C1 segment of cervical spinal cord (tissue), 14 donors: ENCODE data around the gene SAMD4B.
A peak's percentile ranks its signal among the peaks of the same experiment; 100 is the strongest.
"Not testable (repeated sequence)": the region's sequence is repeated elsewhere in the genome, so short reads cannot be mapped to it uniquely, and the experiment has no call there.

Source experiments
- DNase-seq, 14 donors: peaks; one replicate each; lab custom pipeline; 2025; lab: John Stamatoyannopoulos, UW

SAMD4B gene, protein sequence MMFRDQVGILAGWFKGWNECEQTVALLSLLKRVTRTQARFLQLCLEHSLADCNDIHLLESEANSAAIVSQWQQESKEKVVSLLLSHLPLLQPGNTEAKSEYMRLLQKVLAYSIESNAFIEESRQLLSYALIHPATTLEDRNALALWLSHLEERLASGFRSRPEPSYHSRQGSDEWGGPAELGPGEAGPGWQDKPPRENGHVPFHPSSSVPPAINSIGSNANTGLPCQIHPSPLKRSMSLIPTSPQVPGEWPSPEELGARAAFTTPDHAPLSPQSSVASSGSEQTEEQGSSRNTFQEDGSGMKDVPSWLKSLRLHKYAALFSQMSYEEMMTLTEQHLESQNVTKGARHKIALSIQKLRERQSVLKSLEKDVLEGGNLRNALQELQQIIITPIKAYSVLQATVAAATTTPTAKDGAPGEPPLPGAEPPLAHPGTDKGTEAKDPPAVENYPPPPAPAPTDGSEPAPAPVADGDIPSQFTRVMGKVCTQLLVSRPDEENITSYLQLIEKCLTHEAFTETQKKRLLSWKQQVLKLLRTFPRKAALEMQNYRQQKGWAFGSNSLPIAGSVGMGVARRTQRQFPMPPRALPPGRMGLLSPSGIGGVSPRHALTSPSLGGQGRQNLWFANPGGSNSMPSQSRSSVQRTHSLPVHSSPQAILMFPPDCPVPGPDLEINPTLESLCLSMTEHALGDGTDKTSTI

DNA sequence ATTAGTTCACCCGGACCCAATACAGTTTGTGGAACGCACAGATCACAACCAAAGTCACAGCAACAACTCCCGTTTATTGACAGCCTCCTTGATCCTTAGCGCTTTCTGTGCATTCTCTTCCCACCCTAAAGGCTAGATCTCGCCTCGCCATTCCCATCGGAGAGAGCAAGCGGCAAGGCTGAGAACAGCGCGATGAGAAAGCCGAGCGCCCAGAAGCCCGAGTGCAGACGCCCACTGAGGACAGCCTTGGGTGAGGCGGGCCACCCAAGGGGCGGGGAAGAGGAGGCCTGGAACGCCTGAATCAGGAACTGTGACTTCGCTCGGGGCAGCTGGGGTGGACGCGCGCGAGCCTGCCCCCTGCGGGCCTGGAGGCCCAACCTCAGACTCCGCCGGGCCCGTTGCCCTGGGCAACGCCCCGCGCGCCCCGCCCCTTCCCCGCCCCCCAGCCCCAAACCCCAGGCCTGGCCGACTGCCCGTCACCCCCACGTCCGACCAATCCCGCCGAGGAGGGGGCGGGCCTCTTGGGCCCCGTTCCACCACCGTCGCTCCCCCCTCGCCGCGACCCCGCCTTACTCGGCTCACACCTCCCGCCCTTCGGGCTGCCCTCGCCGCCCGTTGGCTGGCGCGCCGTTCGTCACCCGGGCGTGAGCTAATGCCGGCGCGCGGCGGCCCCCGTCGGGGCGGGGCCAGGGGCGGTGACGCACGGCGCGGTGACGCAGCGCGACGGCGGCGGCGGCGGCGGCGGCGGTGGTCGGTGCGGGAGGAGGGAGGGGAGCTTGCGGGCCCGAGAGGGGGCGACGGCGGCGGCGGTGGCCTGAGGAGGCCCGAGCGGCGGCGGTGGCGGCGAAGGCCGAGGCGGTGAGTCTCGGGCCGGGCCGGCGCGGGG, at the start of gene SAMD4B:
Gene SAMD4B, plus strand, starts transcription at position 703 of the 886 bp plus-strand sequence. CDS start 14,473 bp downstream, outside the sequence.
- peak; percentile 90 to 100 (median 98) for DNase-seq

DNA sequence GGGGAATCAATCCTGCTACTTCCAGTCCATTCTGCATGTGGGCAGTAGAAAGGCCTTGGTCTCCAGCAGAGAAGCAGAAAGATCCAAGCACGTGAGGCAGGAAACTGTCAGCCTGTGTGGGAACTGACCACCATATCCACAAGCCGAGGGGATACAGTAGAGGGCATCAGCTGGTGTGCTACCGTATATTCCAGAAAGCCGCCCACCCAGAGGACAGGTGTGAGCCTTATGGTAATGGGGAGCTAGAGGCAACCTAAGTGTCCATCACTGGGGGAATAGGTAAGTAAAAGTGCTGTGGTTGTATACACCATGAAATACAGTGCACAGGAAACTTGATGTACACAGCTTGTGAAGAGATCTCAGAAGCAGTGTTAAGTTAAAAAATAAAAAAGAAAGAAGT, 48.8 kb upstream of the SAMD4B start:
- DNase-seq = no peak

DNA sequence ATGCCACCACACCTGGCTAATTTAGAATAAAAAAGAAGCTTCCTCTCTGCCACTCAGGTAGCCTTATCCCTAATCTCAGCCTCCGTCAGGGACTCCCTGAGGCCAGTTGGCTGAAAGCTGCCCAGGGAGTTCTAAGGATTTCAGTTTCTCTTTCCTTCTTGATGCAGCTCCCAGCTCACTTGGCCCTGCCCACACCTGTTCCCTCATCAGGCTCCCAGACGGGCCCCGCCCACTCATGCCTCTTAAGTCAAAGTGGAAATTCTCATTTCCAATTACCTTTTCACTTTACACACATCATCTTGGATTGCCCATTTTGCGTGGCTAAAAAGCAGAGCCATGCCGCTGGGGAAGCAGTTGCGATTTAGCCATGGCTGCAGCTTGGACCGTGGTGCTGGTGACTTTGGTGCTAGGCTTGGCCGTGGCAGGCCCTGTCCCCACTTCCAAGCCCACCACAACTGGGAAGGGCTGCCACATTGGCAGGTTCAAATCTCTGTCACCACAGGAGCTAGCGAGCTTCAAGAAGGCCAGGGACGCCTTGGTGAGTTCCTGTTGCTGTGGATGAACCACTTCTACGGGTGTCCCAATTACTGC, 46.1 kb upstream of the SAMD4B start, which contains the start of gene IFNL1:
Gene IFNL1, plus strand, starts transcription at position 353 of the 591 bp plus-strand sequence. Its CDS starts 15 bp downstream, at position 368.
- no peak for DNase-seq

DNA sequence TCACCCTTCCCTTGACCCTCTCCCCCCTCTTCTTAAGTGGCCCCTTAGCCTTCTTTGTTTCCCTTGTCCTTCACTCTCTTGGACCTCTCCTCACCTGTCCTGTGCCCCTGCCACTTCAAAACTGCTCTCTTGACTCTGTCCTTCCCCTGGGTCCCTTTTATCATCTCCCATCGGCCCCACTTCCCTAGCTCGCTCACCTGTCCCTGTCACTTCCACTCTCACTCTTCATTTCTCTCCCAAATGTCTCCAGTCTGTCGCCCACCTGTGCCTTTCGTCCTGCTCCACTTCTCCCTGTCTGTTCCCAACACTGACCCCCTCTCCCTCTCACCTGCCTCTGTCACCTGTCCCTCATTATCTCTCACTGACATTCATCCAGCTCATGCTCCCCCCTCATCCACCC, 45.3 kb upstream of the SAMD4B start:
- no peak for DNase-seq

DNA sequence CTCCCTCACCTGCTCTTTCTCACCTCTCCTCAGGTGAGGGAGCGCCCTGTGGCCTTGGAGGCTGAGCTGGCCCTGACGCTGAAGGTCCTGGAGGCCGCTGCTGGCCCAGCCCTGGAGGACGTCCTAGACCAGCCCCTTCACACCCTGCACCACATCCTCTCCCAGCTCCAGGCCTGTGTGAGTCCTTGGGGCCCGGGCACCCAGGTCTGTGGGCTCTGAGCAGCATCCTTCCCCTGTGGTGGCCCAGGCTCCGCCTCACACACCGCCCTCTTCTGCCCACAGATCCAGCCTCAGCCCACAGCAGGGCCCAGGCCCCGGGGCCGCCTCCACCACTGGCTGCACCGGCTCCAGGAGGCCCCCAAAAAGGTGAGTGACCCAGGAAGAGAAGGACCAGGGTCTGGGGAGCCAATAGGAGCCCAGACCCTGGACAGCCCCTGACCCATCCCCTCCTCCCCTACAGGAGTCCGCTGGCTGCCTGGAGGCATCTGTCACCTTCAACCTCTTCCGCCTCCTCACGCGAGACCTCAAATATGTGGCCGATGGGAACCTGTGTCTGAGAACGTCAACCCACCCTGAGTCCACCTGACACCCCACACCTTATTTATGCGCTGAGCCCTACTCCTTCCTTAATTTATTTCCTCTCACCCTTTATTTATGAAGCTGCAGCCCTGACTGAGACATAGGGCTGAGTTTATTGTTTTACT, 44.1 kb upstream of the SAMD4B start:
- DNase-seq = no peak

DNA sequence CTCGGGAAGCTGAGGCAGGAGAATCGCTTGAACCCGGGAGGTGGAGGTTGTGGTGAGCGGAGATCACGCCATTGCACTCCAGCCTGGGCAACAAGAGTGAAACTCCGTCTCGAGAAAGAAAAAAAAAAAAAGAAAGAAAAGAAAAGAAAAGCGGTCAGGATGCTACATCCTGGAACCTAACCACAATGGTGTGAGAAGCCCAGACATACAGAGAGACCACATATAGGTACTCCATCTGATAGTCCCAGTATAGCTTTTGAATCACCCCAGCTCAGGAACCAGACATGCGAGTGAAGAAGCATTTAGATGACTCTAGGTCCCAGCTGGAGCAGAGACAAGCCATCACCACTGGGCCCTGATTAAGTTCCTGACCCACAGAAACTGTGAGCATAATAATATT, 42.8 kb upstream of the SAMD4B start:
- DNase-seq = no peak

DNA sequence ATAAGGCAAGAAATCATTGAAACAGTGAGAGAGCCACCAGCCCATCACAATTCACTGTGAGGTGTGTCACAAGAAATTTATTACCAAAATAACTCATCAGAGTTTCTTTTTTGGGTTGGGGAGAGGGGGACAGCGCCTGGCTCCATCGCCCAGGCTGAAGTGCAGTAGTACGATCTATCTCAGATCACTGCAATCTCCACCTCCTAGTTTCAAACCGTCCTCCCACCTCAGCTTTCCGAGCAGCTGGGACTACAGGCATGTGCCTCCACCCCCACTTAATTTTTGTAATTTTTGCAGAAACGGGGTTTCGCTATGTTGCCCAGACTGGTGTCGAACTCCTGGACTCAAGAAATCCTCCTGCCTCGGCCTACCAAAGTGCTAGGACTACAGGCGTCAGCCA, 42.4 kb upstream of the SAMD4B start:
- DNase-seq = no peak

DNA sequence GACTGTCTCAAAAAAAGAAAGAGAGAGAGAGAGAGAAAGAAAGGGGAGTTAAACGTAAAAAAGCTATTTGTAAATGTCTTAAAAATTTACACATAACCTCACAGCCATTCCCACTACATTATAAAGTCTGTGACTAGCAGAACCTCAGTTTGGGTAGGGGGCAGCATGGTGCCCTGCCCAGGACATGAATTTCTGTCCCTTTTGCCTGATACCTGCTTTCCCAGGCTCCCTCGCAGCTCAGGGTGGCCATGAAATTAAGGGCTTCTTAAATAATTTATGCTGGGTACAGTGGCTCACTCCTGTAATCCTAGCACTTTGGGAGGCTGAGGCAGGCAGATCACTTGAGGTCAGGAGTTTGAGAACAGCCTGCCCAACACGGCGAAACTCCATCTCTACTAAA, 41.2 kb upstream of the SAMD4B start:
- DNase-seq = no peak

DNA sequence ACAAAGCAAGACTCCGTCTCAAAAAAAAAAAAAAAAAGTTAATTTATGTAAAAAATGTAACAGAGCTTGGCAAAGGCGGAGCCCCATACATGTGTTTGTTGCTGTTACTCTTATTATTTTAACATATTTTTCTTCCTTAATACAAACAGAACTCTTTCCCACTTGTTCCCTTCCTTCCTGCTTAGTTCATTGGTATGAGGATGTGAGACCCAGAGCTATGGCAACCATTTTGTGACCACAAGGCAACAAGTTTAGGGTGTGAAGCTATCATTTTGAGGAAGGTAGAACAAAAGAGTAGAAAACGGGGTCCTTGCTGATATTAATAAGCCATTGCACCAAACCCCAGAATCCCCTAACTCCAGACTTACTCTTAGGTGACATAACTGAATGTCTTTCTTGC, 40.7 kb upstream of the SAMD4B start:
- no peak for DNase-seq

DNA sequence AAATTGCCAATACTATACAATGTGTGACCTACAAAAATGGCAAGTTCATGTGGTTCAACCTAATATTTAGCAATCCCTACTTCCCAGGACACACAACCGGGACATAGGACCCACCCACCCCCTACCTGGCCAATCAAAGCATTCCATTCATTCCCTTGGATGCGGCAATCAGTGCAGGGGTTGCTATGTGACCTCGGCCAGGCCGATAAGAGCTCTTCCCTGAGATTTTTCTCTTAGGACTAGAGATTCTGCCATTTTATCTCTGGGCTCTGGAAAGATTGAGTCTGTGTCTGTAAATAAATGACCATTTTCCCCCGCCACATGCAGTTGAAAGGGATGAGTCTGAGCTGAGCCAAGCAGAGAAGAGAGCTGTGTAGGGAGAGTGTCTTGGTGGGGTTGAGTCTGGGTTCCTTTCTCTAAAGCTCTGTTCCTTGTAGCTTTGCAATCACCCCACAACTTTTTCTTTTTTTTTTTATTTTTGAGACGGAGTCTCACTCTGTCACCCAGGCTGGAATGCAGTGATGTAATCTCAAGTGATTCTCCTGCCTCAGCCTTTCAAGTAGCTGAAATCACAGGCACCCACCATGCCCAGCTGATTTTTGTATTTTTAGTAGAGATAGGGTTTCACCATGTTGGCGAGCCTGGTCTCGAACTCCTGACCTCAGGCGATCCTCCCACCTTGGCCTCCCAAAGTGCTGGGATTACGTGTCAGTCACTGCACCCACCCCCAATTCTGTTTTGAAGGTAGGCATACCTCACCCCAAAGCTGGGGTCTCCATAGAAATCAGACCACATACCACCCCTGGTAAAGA, 38.6 kb upstream of the SAMD4B start:
- no peak for DNase-seq

DNA sequence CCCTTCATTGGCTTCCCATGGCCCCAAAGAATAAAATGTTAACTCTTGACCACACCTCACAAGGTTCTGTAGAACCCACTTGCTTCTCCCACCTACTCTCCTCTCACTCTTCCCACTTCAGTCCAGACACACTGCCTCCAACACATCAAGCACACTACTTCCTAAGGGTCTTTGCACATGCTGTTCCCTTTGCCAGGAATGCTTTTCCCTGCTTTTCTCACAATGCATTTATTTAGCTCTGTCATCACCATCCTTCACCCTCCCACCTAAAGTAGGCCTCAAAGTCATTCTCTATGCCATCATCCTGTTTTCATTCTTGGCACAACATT, 38.1 kb upstream of the SAMD4B start:
- no peak for DNase-seq

DNA sequence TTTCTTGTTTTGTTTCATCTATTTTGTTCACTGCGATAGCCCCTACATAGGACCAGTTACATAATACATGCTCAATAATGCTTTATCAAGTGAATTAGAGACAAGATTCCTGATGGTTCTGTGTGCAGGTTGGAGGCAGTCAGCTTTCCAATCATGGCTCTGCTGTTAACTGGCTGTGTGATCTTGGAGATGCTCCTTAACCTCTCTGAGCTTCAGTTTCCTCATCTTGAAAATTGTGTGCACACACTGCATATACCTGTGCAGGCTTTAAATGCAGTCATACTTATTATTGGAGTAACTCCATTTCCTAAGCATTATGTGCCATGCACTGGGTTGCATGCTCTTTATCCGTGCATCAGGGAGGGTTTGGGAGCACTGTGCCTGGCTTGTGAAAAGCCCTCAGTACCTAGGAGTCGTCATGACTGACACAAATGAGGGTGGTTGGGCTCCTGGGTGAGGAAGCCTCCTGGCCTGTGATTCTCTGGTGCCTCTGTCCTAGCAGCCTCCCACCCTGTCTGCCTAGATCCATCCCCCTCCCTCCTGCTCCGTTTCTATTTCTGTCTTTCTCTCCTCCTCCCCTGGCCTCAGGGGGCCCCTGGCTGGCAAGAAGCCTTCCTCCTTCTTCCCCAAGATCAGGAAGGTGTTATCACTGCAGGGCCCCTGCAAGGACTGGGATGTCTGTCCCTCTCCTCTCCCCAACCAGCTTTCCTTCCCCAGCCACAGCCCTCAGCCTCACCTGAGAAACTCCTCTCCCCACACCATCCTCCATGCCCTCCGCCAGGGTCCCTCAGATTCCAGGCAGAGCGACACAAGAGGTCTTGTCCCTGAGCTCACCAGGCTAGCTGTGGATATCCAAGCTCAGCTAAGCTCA, 37.3 kb upstream of the SAMD4B start:
- no peak for DNase-seq

DNA sequence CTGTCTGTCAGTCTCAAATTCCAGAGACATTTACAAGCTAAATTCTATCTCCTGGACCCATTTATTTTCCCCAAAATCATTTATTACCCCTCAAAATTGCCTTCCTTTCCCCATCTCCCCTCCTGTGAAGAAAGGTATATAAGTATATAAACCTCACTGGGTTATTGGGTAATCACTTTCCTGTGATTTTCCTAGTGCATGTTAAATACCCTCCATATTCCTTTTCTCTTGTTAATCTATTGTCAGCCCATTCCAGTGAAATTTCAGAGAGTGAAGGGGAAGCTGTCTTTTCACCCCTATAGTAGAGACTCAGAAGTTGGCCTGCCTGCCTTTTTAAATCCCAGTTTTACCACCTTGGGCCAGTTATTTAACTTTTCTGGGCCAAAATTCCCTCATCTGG, 36.1 kb upstream of the SAMD4B start:
- no peak for DNase-seq

DNA sequence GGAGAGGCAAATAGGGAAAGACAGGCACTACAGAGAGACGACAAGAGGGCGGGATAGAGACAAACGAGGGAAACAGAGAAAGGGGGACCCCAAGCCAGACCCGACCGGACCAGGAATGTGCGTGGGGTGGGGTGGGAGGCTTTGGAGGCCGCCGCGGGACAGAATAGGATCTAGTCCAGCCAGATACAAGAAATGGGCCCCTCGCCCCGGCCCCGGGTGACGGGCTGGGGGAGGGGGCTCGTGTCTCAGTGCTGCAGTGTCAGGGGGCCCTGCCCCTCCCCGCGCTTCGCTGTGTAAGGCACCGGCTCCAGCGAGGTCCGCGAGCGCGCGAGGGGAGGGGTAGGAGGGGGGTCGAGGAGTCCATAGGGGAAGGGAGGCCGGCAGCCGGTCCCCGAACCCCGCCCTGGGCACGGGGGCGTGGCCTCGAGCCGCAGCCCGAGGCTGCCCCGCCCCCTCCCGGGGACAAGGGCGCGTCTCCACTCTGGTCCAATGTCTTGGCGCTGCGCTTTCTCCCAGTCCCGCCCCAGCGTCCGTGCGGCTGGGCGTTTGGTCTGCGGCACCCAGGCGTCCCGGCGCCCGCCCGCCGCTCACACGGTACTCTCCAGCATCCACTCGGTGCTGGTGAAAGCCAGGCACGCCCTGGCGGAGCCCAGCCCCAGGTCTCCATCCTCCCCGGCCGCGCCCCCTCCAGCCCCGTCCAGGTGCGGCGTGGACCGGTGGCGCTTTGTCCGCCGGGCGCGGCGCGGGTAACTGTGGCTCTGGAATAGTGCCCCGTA, 35.0 kb upstream of the SAMD4B start:
- peak in 1 of 14 donors; percentile 28 for DNase-seq

DNA sequence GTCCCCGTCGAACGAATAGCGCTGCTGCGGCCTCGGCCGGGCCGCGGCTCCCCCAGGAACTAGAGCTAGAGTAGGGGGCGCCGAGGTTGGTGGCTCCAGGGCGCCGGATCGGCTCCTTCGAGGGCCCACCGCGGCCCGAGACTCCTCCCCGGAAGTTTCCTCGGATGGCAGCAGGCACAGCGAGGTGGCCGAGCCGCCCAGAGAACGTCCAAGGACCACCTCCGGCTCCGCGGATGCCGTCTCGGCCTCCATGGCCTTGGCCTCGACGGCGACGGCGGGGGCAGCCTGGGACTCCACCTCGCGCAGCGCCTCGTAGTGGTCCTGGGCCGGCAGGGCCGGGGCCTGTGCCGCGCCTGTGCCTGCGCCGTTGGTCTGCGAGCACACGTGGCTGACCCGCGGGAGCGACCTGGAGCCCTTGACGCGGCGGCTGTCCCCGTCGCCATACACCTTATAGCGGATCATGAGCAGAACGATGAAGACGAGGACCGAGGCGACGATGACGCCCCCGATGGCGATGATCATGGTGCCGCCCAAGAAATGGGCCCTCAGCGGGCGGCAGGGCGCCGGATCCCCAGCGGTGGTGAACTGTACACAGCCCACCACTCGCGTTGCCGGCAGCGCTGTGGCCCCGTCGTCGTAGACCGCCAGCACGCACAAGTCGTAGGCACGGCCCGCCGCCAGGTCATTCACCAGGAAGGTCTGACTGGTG, 34.2 kb upstream of the SAMD4B start:
- DNase-seq = no peak

DNA sequence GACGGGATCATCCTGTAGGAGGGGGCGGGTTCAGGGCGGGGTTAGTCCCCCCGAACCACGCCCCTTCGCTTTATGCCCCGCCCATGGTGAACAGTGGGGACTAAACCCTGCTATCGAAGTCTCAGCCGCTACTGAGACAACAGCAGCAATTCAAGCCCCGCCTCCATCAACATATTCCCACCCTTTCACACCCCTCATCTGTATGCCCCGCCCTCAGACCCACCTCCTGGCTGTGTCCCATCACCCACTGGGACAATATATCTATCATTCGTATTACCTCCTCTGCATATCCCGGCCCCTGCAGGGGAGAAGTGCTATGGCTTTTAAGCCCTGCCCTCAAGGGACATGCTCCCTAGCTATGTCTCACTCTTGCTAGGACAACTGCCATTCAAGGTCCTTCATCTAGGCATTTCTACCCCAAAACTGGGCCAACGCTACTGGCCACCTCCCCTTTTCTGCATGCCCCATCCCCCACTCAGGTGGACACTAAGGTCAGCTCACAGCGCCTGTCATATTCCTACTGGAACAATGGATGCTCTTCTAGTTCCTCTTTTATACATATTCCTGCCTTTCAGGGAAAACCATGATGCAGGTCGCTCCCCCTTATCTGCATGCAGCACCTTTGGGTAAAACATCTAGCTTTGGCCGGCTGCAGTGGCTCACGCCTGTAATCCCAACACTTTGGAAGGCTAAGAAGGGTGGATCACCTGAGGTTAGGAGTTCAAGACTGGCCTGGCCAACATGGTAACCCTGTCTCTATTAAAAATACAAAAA, 33.5 kb upstream of the SAMD4B start:
- no peak for DNase-seq

DNA sequence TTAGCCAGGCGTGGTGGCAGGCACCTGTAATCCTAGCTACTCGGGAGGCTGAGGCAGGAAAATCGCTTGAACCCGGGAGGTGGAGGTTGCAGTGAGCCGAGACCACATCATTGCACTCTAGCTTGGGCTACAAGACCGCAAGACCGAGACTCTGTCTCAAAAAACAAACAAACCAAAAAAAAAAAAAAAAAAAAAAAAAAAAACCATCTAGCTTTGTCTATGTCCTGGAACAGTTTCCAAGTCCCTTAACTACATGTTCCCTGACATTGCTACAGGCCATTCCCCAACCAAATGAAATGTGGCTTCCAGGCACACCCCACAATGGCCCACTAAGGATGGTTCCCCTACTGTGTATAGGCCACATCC, 32.9 kb upstream of the SAMD4B start:
- DNase-seq = not testable (repeated sequence)
